WTC11 (cell line): ENCODE measurements around the gene FGF22.

Experiments
- MYBL2 ChIP-seq: sonication (generic); formaldehyde crosslinking; IDR thresholded peaks from 2 replicates; pipeline ENCODE4 v1.8.1; 2023; ENCODE audit warnings: mild to moderate bottlenecking, moderate library complexity, missing genetic modification reagents
- TF ChIP-seq, protein P1 (sequence below): fragments of 200-600 bp; IDR thresholded peaks from 2 replicates; pipeline ENCODE4 v1.8.0; 2022; ENCODE audit warnings: antibody characterized with exemption
- TF ChIP-seq, protein P2 (sequence below): sonication (generic); formaldehyde crosslinking; IDR thresholded peaks from 2 replicates; pipeline ENCODE4 v1.8.1; 2022; ENCODE audit warnings: mild to moderate bottlenecking, missing genetic modification reagents, moderate library complexity, borderline replicate concordance

DNA sequence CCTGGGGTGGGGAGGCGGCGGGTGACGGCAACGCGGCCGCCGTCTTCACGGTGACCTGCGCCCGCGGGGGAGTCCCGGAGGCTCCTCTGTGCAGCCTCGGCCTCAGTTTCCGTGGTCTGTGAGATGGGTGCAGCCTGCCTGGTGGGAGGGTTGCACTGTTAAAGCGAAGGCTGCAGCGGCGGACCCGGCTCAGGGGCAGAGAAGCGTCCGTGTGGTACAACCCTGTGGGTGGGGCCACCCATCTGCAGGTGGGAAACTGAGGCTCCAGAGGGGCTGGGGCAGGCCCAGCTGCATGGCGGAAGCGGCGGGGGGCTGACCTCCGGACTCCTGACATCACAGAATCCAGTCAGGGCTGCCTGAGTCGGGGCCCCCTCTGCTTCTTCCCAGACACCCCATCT lies 481 bp downstream of the FGF22 start:
- TF ChIP-seq, protein P1, sequence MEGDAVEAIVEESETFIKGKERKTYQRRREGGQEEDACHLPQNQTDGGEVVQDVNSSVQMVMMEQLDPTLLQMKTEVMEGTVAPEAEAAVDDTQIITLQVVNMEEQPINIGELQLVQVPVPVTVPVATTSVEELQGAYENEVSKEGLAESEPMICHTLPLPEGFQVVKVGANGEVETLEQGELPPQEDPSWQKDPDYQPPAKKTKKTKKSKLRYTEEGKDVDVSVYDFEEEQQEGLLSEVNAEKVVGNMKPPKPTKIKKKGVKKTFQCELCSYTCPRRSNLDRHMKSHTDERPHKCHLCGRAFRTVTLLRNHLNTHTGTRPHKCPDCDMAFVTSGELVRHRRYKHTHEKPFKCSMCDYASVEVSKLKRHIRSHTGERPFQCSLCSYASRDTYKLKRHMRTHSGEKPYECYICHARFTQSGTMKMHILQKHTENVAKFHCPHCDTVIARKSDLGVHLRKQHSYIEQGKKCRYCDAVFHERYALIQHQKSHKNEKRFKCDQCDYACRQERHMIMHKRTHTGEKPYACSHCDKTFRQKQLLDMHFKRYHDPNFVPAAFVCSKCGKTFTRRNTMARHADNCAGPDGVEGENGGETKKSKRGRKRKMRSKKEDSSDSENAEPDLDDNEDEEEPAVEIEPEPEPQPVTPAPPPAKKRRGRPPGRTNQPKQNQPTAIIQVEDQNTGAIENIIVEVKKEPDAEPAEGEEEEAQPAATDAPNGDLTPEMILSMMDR = no peak
- no peak for TF ChIP-seq MYBL2 (CRISPR knock-in tag)
- TF ChIP-seq, protein P2, sequence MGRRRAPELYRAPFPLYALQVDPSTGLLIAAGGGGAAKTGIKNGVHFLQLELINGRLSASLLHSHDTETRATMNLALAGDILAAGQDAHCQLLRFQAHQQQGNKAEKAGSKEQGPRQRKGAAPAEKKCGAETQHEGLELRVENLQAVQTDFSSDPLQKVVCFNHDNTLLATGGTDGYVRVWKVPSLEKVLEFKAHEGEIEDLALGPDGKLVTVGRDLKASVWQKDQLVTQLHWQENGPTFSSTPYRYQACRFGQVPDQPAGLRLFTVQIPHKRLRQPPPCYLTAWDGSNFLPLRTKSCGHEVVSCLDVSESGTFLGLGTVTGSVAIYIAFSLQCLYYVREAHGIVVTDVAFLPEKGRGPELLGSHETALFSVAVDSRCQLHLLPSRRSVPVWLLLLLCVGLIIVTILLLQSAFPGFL (CRISPR knock-in tag) = no peak
